B cell (primary cell): ENCODE results near the gene ELF3. TPM values are rescaled to one million over a fixed set of nuclear protein-coding genes. Genes with fewer than 3 reads are reported as not detected.

ENCODE experiments used
- ATAC-seq: fragments of 200-7000 bp; cut with Tn5 transposase; one replicate; pipeline ENCODE4 v1.10.0; 2021; ENCODE audit warnings: low read depth, mild to moderate bottlenecking, moderate number of reproducible peaks, moderate library complexity
- CTCF ChIA-PET: fragments of 350-600 bp; sonication (Branson Sonifier 250); formaldehyde crosslinking; loops from one replicate; lab custom pipeline; 2021; ENCODE audit warnings: antibody characterized with exemption, inconsistent platforms; lab: Charles Lee
- POLR2A ChIA-PET: fragments of 350-600 bp; sonication (Branson Sonifier 250); formaldehyde crosslinking; loops from one replicate; lab custom pipeline; 2021; ENCODE audit warnings: antibody characterized with exemption; lab: Charles Lee
- DNase-seq: peaks from one replicate; pipeline ENCODE4 v3.0.0; 2013
- H2AFZ ChIP-seq: 2 replicates; pipeline ENCODE4 v1.6.1; 2012; ENCODE audit warnings: mild to moderate bottlenecking, low read depth, low read length; ENCODE audit not compliant: insufficient read depth, poor library complexity, severe bottlenecking
- H3K27ac ChIP-seq, 2 donors: 1 replicate in 1 of 2; 2 replicates in 1 of 2; pipeline ENCODE4 v1.5.1; 2012 to 2013; ENCODE audit warnings: low read length in 2 of 2, mild to moderate bottlenecking in 2 of 2, moderate library complexity in 1 of 2
- H3K27me3 ChIP-seq, 4 experiments: fragments of 200-600 bp in 1 of 4; sonication (generic) in 1 of 4; replicated peaks in 1 of 4; 1 replicate in 2 of 4; 2 replicates in 2 of 4; pipeline versions ENCODE4 v1.6.1 to v1.7.0; 2013 to 2016; ENCODE audit warnings: low read length in 3 of 4, mild to moderate bottlenecking in 2 of 4, mixed read lengths in 1 of 4, moderate library complexity in 1 of 4; ENCODE audit not compliant: insufficient read depth in 4 of 4, control insufficient read depth in 3 of 4; ENCODE audit errors: control extremely low read depth in 1 of 4
- H3K36me3 ChIP-seq, 2 experiments: replicated peaks in 1 of 2; 1 replicate in 1 of 2; 2 replicates in 1 of 2; pipeline versions ENCODE4 v1.6.1 to v1.7.1; 2013; ENCODE audit warnings: low read length in 1 of 2; ENCODE audit not compliant: insufficient read depth in 2 of 2, control insufficient read depth in 1 of 2; ENCODE audit errors: control extremely low read depth in 1 of 2, extremely low read depth in 1 of 2
- H3K4me1 ChIP-seq, 2 donors: fragments of 200-600 bp in 1 of 2; sonication (generic) in 1 of 2; 1 replicate in 1 of 2; 2 replicates in 1 of 2; pipeline versions ENCODE4 v1.5.1 to v1.6.1; 2013 to 2017; ENCODE audit warnings: low read length in 2 of 2; ENCODE audit not compliant: control insufficient read depth in 2 of 2, insufficient read depth in 2 of 2
- H3K4me2 ChIP-seq: replicated peaks from 2 replicates; pipeline ENCODE3; 2012; ENCODE audit warnings: mild to moderate bottlenecking, low read depth, low read length; ENCODE audit not compliant: poor library complexity, severe bottlenecking
- H3K4me3 ChIP-seq, 5 experiments: fragments of 200-600 bp in 1 of 5; sonication (generic) in 1 of 5; 1 replicate in 3 of 5; 2 replicates in 2 of 5; pipeline versions ENCODE4 v1.5.1 to v1.7.0; 2011 to 2016; ENCODE audit warnings: low read length in 4 of 5, mild to moderate bottlenecking in 4 of 5, low read depth in 2 of 5, control low read depth in 1 of 5, moderate library complexity in 1 of 5; ENCODE audit not compliant: insufficient read depth in 1 of 5; ENCODE audit errors: control extremely low read depth in 1 of 5, extremely low read depth in 1 of 5
- H3K79me2 ChIP-seq: fragments of 200-600 bp; sonication (generic); one replicate; pipeline ENCODE4 v1.6.0; 2016; ENCODE audit warnings: low read length; ENCODE audit not compliant: control insufficient read depth, insufficient read depth
- H3K9ac ChIP-seq: fragments of 200-600 bp; sonication (generic); 2 replicates; pipeline ENCODE4 v1.6.1; 2017; ENCODE audit warnings: mild to moderate bottlenecking, low read length, moderate library complexity
- H3K9me3 ChIP-seq, 3 donors: one replicate each; pipeline versions ENCODE4 v1.6.1 to v1.7.1; 2013; ENCODE audit warnings: low read length in 2 of 3; ENCODE audit not compliant: control insufficient read depth in 2 of 3, insufficient read depth in 1 of 3; ENCODE audit errors: control extremely low read depth in 1 of 3
- H4K20me1 ChIP-seq: 2 replicates; pipeline ENCODE4 v1.6.0; 2012; ENCODE audit warnings: mild to moderate bottlenecking, low read length; ENCODE audit not compliant: insufficient read depth, control insufficient read depth, poor library complexity, severe bottlenecking
- H3K27ac Mint-ChIP-seq: one replicate; pipeline ENCODE4 v1.8.0; 2021; ENCODE audit warnings: mixed read lengths
- H3K27me3 Mint-ChIP-seq: one replicate; pipeline ENCODE4 v1.8.0; 2021; ENCODE audit warnings: mixed read lengths
- H3K4me1 Mint-ChIP-seq: one replicate; pipeline ENCODE4 v1.8.0; 2021; ENCODE audit warnings: mixed read lengths
- H3K4me3 Mint-ChIP-seq: one replicate; pipeline ENCODE4 v1.8.0; 2021; ENCODE audit warnings: mixed read lengths
- H3K9me3 Mint-ChIP-seq: one replicate; pipeline ENCODE4 v1.8.0; 2022; ENCODE audit warnings: mixed read lengths; ENCODE audit not compliant: insufficient read depth
- CTCF ChIP-seq: fragments of 200-600 bp; IDR thresholded peaks from one replicate; pipeline ENCODE4 v1.8.0; 2022; ENCODE audit warnings: antibody characterized with exemption, mild to moderate bottlenecking
- EZH2 ChIP-seq: IDR thresholded peaks from 2 replicates; pipeline ENCODE4 v1.6.1; 2012; ENCODE audit warnings: borderline replicate concordance, low read depth, mild to moderate bottlenecking, moderate library complexity, low read length; ENCODE audit not compliant: insufficient read depth, poor library complexity, severe bottlenecking
- WGBS: methylation state at CpG from one replicate; pipeline ENCODE4 v1.1.5; 2013; ENCODE audit warnings: missing lambda C conversion rate; ENCODE audit not compliant: insufficient coverage; 5-methylcytosine and 5-hydroxymethylcytosine counted together
- intact Hi-C: fragments of 100-400 bp; cut with micrococcal nuclease; formaldehyde crosslinking; loops from one replicate; pipeline ENCODE4 v1.10.0; 2022
- polyA plus RNA-seq: library from polyadenylated mRNA; depleted of rRNA; stranded (reverse); fragments of >200 nt; gene quantifications from 2 replicates; pipeline ENCODE4 v1.2.3, GENCODE V29; 2012
- total RNA-seq, 2 donors: library from RNA; stranded (reverse); fragments of 120-200 nt in 1 of 2; gene quantifications; 1 replicate in 1 of 2; 2 replicates in 1 of 2; pipeline versions ENCODE4 v1.2.3 to v1.2.4, GENCODE V29; 2013 to 2022

The ELF3 gene
- total and polyA plus RNA-seq, 2 donors (not counting 1 experiment from before 2014, with no cell fraction given): 1.6 to 4.0 TPM

- no peak overlapping the region for H3K27ac Mint-ChIP-seq
- POLR2A ChIA-PET: no interaction called here
- WGBS: 92% methylated on average over 2 of the region's 9 CpGs
These were observed 26.4 kb downstream of the ELF3 start for GRCh38 chr1:202036595-202037387.

More at GRCh38 chr1:202036595-202037387, 26.4 kb downstream of the ELF3 start:
- ATAC-seq: no peak
- no peak overlapping the region for H3K4me3 ChIP-seq
- no peak overlapping the region for H3K4me2 ChIP-seq
- Mint-ChIP-seq H3K4me1 (no peaks in the 10 kb centered on the region), H3K4me3 (no peak overlapping the region), H3K27me3 (peaks cover 8% of the 10 kb centered on the region), H3K9me3 (no peaks in the 10 kb centered on the region)
- no peak for DNase-seq
- H3K36me3 ChIP-seq: no peaks in the 10 kb centered on the region
- no peak overlapping the region for H2AFZ ChIP-seq
- no peaks in the 10 kb centered on the region for H3K79me2 ChIP-seq
- no peaks in the 10 kb centered on the region for H4K20me1 ChIP-seq
- no peaks in the 10 kb centered on the region for H3K9me3 ChIP-seq
- TF ChIP-seq EZH2 (no peak), CTCF (no peak)
- no peaks in the 10 kb centered on the region for H3K27me3 ChIP-seq
- H3K9ac ChIP-seq: no peak overlapping the region
- no peak overlapping the region for H3K27ac ChIP-seq
- H3K4me1 ChIP-seq: no peaks in the 10 kb centered on the region
- intact Hi-C loops: no loop called here
- CTCF ChIA-PET: no interaction called here
